Right lobe of liver (tissue), 4 donors: ENCODE results near the gene CNKSR2.

ENCODE experiments used
- CTCF ChIP-seq, 4 donors: fragments of 200-600 bp in 3 of 4; fragments of 450-650 bp in 1 of 4; IDR thresholded peaks; one replicate each; pipeline versions ENCODE4 v1.5.1 to v1.8.0; 2016 to 2022; ENCODE audit warnings: antibody characterized with exemption in 4 of 4, mild to moderate bottlenecking in 2 of 4
- POLR2A ChIP-seq: fragments of 450-650 bp; IDR thresholded peaks from one replicate; pipeline ENCODE4 v1.6.1; 2017; ENCODE audit warnings: antibody characterized with exemption, mild to moderate bottlenecking
- donor health status: DM: no; HTN: no; CAD: no.
- donor health status: DM: no; HTN: no; CAD: no.
- donor health status: DM: no; HTN: yes; CAD: no.

- TF ChIP-seq CTCF (IDR thresholded peaks at IDR 0.05) (no peak), POLR2A (no peak)
Observed at GRCh38 chrX:21379991-21380390, 5.8 kb downstream of the CNKSR2 start.
